Measurements from ENCODE around the gene MARVELD1. TPM values are rescaled to one million over a fixed set of nuclear protein-coding genes. Genes with fewer than 3 reads are reported as not detected.

MARVELD1 gene
- total and polyA plus RNA-seq, 3 experiments from 2014 or later, result 0.15 to 4.7 (median 4.3) TPM

DNA sequence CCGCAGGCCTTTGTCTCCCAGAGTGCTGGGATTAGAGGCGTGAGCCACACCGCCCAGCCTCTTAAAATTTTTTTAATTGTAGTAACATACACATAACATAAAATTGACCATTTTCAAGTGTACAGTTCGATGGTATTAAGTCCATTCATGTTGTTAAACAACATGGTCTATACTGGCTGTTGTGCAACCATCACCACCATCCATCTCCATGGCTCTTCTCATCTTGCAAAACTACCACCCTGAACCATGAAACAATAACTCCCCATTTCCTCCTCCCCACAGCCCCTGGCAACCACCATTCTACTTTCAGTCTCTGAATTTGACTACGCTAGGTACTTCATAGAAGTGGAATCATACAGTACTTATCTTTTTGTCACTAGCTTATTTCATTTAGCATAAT lies 15.5 kb downstream of the MARVELD1 start:
- ChIA-PET CTCF (interaction anchor here (9.1 to 9.6 kb wide), 2 partner anchors 21 to 52 kb away, joined by 119 to 199 read pairs; partner anchors contain the start of gene MARVELD1), POLR2A (interaction anchor here (0.6 kb wide), 1 partner anchor 158 kb away, joined by 3 read pairs; no protein-coding TSS in a partner anchor)
- no peak for DNase-seq
- no peaks in the 10 kb centered on the region for H3K36me3 Mint-ChIP-seq
- Histone ChIP-seq H3K4me1 (ENCODE audit: insufficient read depth, low read length) (no peaks in the 10 kb centered on the region), H3K4me3 (ENCODE audit: low read length) (no peak overlapping the region), H3K27ac (ENCODE audit: low read depth, low read length) (no peak overlapping the region), H3K36me3 (ENCODE audit: insufficient read depth, low read length) (no peaks in the 10 kb centered on the region), H3K27me3 (ENCODE audit: insufficient read depth, low read length, poor library complexity, severe bottlenecking) (no peaks in the 10 kb centered on the region), H3K9me3 (ENCODE audit: low read length) (no peaks in the 10 kb centered on the region)
- H3K9me3 Mint-ChIP-seq, result no peaks in the 10 kb centered on the region
- peak overlapping the region in 2 of 8 donors; percentile 19 to 39 for H3K27ac Mint-ChIP-seq
- H3K4me3 Mint-ChIP-seq, result no peak overlapping the region
- peaks cover 5 to 40% of the 10 kb centered on the region in 2 donors for H3K27me3 Mint-ChIP-seq
- no peaks in the 10 kb centered on the region for H3K4me1 Mint-ChIP-seq

DNA sequence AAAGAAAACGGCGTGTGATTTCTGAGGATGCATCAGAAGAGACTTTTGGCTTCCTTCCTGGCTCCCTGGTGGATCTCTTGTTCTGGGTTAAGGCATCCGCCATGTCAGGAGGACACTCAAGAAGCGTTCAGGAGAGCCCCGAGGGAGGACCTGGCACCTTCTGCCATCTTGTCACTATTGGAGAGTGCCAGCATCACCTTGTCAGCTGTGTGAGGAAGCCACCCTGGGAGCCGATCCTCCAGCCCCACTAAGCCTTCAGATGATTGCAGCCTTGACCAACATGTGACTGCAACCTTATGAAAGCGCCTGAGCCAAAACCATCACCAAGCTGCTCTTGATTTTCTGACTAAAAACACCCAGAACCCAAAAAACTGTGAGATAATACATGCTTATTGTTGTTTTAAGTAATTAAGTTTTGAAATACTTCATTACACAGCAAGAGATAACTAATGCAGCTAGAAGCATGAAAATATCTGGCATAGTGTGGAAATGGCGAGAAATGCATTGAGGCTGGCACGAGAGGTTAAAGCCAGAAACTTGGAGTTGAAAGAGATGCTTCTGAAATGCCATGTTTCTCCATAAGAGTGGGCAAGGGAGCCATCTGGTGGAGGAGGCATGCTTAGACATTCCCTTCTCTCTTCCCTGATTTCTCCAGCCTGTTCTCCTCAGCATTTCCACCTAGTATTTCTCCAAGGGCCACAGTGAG lies 18.0 kb downstream of the MARVELD1 start:
- Histone ChIP-seq H3K9me3 (ENCODE audit: low read length) (no peaks in the 10 kb centered on the region), H3K4me3 (ENCODE audit: low read length) (no peak overlapping the region), H3K4me1 (ENCODE audit: insufficient read depth, low read length) (peaks cover 2% of the 10 kb centered on the region), H3K27ac (ENCODE audit: low read depth, low read length) (no peak overlapping the region), H3K27me3 (ENCODE audit: insufficient read depth, low read length, poor library complexity, severe bottlenecking) (no peaks in the 10 kb centered on the region), H3K36me3 (ENCODE audit: insufficient read depth, low read length) (no peaks in the 10 kb centered on the region)
- ChIA-PET CTCF (interaction anchor here (0.6 to 9.6 kb wide), 10 partner anchors 8 to 160 kb away, joined by 3 to 199 read pairs (median 6); partner anchors contain the start of genes ANKRD2, AVPI1 and MARVELD1), POLR2A (no interaction called here)
- peak; percentile 32 to 61 (median 50) for DNase-seq
- Mint-ChIP-seq H3K27me3 (peaks cover 3 to 22% of the 10 kb centered on the region in 2 donors), H3K4me1 (peaks cover 6 to 9% (median 9%) of the 10 kb centered on the region in 3 donors), H3K36me3 (no peaks in the 10 kb centered on the region), H3K27ac (no peak overlapping the region), H3K4me3 (peak overlapping the region in 1 of 7 donors; percentile 16), H3K9me3 (no peaks in the 10 kb centered on the region)

DNA sequence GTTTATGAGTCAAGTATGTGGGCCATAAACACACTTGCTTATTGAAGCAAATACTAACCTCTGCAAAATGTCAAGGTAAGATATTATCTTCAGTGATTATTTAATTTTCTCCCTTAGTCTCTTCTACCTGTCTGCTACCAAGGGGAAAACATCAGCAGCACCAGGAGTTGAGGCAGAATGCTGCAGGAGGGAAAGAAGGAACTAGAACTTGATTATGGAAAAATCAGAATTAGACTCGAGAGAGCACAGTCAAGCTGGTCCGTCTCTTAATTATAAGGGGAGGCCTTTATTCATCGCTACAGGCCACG lies 18.5 kb downstream of the MARVELD1 start:
- DNase-seq, result no peak
- H3K27ac ChIP-seq (ENCODE audit: low read depth, low read length), result no peak overlapping the region
- Mint-ChIP-seq H3K4me3 (peak overlapping the region in 1 of 7 donors; percentile 16), H3K36me3 (peaks cover 0 to 3% (median 0%) of the 10 kb centered on the region in 3 donors), H3K27ac (no peak overlapping the region), H3K4me1 (peaks cover 12 to 15% (median 13%) of the 10 kb centered on the region in 3 donors), H3K9me3 (no peaks in the 10 kb centered on the region), H3K27me3 (peaks cover 3 to 17% of the 10 kb centered on the region in 2 donors)
- POLR2A ChIA-PET, result no interaction called here
- H3K9me3 ChIP-seq (ENCODE audit: low read length), result no peaks in the 10 kb centered on the region
- peaks cover 5% of the 10 kb centered on the region for H3K4me1 ChIP-seq (ENCODE audit: insufficient read depth, low read length)
- CTCF ChIA-PET, result interaction anchor here (0.6 to 9.6 kb wide), 11 partner anchors 9 to 160 kb away, joined by 3 to 199 read pairs (median 5); partner anchors contain the start of genes ANKRD2, AVPI1 and MARVELD1
- H3K4me3 ChIP-seq (ENCODE audit: low read length), result no peak overlapping the region
- no peaks in the 10 kb centered on the region for H3K36me3 ChIP-seq (ENCODE audit: insufficient read depth, low read length)
- no peaks in the 10 kb centered on the region for H3K27me3 ChIP-seq (ENCODE audit: insufficient read depth, low read length, poor library complexity, severe bottlenecking)

DNA sequence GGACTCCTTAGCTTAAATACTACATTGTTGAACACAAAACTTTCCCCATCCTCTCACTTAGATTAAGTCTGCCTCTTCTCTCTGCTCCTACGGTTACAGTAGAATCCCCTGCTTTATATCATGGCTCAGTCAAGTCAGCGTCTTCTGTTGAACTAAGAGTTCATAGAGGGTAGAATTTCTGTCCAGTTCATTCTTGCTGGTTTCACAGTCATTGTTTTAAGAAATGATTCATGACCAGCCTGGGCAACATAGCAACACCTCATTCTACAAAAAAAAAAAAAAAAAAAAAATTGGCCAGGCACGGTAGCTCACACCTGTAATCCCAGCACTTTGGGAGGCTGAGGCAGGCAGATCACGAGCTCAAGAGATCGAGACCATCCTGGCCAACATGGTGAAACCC lies 19.7 kb downstream of the MARVELD1 start:
- Mint-ChIP-seq H3K36me3 (peaks cover 0 to 15% (median 0%) of the 10 kb centered on the region in 3 donors), H3K9me3 (no peaks in the 10 kb centered on the region), H3K27me3 (peaks cover 6 to 13% of the 10 kb centered on the region in 2 donors), H3K27ac (no peak overlapping the region), H3K4me1 (peaks cover 21 to 24% (median 21%) of the 10 kb centered on the region in 3 donors), H3K4me3 (no peak overlapping the region)
- CTCF ChIA-PET, result interaction anchor here (1.2 to 9.6 kb wide), 6 partner anchors 16 to 86 kb away, joined by 4 to 199 read pairs (median 16); partner anchors contain the start of genes AVPI1 and MARVELD1
- peaks cover 12% of the 10 kb centered on the region for H3K4me1 ChIP-seq (ENCODE audit: insufficient read depth, low read length)
- no peak for DNase-seq
- no peaks in the 10 kb centered on the region for H3K36me3 ChIP-seq (ENCODE audit: insufficient read depth, low read length)
- no peak overlapping the region for H3K27ac ChIP-seq (ENCODE audit: low read depth, low read length)
- POLR2A ChIA-PET, result interaction anchor here (0.6 kb wide), 1 partner anchor 38 kb away, joined by 3 read pairs; no protein-coding TSS in a partner anchor
- no peak overlapping the region for H3K4me3 ChIP-seq (ENCODE audit: low read length)
- H3K27me3 ChIP-seq (ENCODE audit: insufficient read depth, low read length, poor library complexity, severe bottlenecking), result no peaks in the 10 kb centered on the region
- H3K9me3 ChIP-seq (ENCODE audit: low read length), result no peaks in the 10 kb centered on the region

DNA sequence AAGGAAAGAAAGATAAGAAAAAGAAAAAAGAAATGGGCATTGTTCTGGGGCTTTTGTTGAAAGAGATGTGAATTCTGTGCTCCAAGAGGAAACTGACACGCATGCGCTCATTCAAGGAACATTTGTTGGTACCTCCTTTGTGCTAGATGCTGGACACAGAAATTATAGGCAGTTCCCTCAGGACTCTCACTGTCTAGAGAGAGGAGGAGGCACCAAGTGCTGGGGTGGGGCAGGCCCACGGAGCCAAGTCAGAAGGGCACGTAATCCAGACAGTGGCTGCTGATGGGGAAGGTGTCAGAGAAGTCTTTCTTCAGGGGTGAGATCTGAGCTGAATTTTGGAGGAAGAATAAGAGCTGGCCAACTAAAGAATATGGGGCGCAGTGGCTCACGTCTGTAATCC lies 20.5 kb downstream of the MARVELD1 start:
- Histone ChIP-seq H3K9me3 (ENCODE audit: low read length) (no peaks in the 10 kb centered on the region), H3K4me1 (ENCODE audit: insufficient read depth, low read length) (peaks cover 18% of the 10 kb centered on the region), H3K4me3 (ENCODE audit: low read length) (no peak overlapping the region), H3K36me3 (ENCODE audit: insufficient read depth, low read length) (no peaks in the 10 kb centered on the region), H3K27ac (ENCODE audit: low read depth, low read length) (no peak overlapping the region), H3K27me3 (ENCODE audit: insufficient read depth, low read length, poor library complexity, severe bottlenecking) (no peaks in the 10 kb centered on the region)
- CTCF ChIA-PET, result interaction anchor here (1.1 to 9.6 kb wide), 5 partner anchors 16 to 135 kb away, joined by 3 to 199 read pairs (median 5); partner anchors contain the start of gene MARVELD1
- POLR2A ChIA-PET, result interaction anchor here (0.6 kb wide), 1 partner anchor 39 kb away, joined by 3 read pairs; no protein-coding TSS in a partner anchor
- H3K36me3 Mint-ChIP-seq, result peaks cover 0 to 18% (median 0%) of the 10 kb centered on the region in 3 donors
- H3K27ac Mint-ChIP-seq, result peak overlapping the region in 2 of 8 donors; percentile 6 to 33
- H3K27me3 Mint-ChIP-seq, result peaks cover 6 to 11% of the 10 kb centered on the region in 2 donors
- H3K9me3 Mint-ChIP-seq, result no peaks in the 10 kb centered on the region
- peaks cover 26 to 30% (median 27%) of the 10 kb centered on the region in 3 donors for H3K4me1 Mint-ChIP-seq
- peak overlapping the region in 1 of 7 donors; percentile 18 for H3K4me3 Mint-ChIP-seq
- no peak for DNase-seq

DNA sequence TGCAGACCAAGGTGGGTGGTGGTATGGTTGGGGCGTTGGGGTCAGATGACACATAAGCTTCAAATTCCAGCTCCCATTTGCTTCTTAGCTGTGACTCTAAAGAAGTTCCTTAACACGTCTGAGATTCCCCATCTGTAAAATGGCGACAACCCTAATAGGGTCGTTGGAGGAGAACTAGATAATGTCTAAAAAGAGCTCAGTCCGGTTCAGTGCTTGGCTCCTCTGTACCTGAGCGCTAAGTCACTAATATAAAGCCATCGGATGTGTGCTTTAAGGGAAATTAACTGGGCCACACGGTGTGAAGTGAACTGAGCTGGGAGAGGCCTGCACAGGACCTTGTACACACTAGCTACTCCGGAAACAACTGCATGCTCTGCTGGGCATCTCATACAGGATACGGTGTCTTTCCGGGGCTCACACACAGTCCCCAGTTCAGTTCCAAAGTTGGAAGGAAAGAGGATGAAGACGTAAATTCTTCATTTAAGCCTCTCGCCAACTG lies 22.9 kb downstream of the MARVELD1 start:
- Histone ChIP-seq H3K27me3 (ENCODE audit: insufficient read depth, low read length, poor library complexity, severe bottlenecking) (no peaks in the 10 kb centered on the region), H3K36me3 (ENCODE audit: insufficient read depth, low read length) (no peaks in the 10 kb centered on the region), H3K4me1 (ENCODE audit: insufficient read depth, low read length) (peaks cover 31% of the 10 kb centered on the region), H3K27ac (ENCODE audit: low read depth, low read length) (peak overlapping the region; percentile 92), H3K4me3 (ENCODE audit: low read length) (peak overlapping the region; percentile 96), H3K9me3 (ENCODE audit: low read length) (no peaks in the 10 kb centered on the region)
- CTCF ChIA-PET, result interaction anchor here (0.8 to 9.6 kb wide), 8 partner anchors 19 to 133 kb away, joined by 3 to 199 read pairs (median 5); partner anchors contain the start of genes AVPI1 and MARVELD1
- Mint-ChIP-seq H3K36me3 (peaks cover 0 to 40% (median 6%) of the 10 kb centered on the region in 3 donors), H3K27me3 (peaks cover 0 to 2% of the 10 kb centered on the region in 2 donors), H3K27ac (peak overlapping the region; percentile 90 to 99 (median 98)), H3K9me3 (no peaks in the 10 kb centered on the region), H3K4me1 (peaks cover 48 to 53% (median 50%) of the 10 kb centered on the region in 3 donors), H3K4me3 (peak overlapping the region; percentile 93 to 98 (median 96))
- POLR2A ChIA-PET, result interaction anchor here (0.6 to 2.6 kb wide), 9 partner anchors 20 to 403 kb away, joined by 3 to 20 read pairs (median 3); partner anchors contain the start of genes AVPI1 and MARVELD1
- DNase-seq, result no peak

DNA sequence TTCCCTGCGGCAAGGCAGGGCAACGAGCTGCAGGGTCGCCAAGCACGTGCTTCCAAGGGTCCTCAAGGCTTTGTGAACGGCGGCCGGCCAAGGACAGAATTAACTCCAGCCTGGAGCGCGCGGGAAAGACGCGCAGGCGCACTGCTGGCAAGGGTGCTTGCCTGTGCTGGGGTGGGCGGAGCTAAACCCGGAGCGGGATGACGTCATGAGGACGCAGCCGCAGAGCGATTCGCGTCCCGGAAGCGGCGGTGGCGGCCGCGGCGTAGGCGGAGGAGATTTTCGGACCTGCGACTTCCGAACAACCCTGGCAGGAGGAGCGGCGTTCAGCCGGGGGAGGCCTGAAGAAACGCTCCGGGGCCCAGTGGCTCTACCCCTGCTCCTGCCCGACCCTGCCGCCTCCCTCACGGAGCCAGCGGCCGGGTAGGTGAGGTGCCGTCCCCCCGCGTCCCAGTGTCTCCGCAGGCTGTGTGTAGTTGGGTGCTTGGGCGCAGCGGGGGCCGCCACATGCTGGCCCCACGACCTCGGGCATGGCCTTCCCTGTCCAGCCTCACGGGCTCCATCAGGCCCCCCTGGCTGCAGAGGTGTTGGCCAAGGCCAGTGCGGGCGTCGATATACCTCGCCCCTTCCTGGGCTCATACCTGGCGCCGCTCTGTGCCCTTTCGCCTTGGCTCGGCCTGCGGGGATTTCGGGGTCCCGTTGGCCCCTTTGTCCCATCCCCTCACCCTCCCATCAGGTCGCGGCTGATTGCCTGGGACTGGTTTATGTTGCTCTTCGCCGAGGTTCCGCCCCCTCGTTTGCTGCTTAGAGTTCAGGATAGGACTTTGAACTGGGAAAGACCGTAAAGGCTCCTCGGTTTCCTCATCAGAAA lies 23.6 kb downstream of the MARVELD1 start, which contains the start of gene ZFYVE27:
TSS of gene ZFYVE27 (plus strand) at position 227 of the 868 bp plus-strand sequence. CDS start 1,350 bp downstream, outside the sequence.
- Mint-ChIP-seq H3K9me3 (no peaks in the 10 kb centered on the region), H3K27ac (peak within 1 kb of the TSS; percentile 90 to 99 (median 98)), H3K36me3 (peaks cover 2 to 47% (median 6%) of the 10 kb centered on the region in 3 donors), H3K27me3 (peaks cover 0 to 2% of the 10 kb centered on the region in 2 donors), H3K4me3 (peak within 1 kb of the TSS; percentile 93 to 98 (median 96)), H3K4me1 (peaks cover 50 to 58% (median 57%) of the 10 kb centered on the region in 3 donors)
- H3K9me3 ChIP-seq (ENCODE audit: low read length), result no peaks in the 10 kb centered on the region
- peaks cover 31% of the 10 kb centered on the region for H3K4me1 ChIP-seq (ENCODE audit: insufficient read depth, low read length)
- H3K27me3 ChIP-seq (ENCODE audit: insufficient read depth, low read length, poor library complexity, severe bottlenecking), result no peaks in the 10 kb centered on the region
- ChIA-PET CTCF (interaction anchor here (0.8 to 9.6 kb wide), 7 partner anchors 20 to 132 kb away, joined by 3 to 199 read pairs (median 5); partner anchors contain the start of genes AVPI1 and MARVELD1), POLR2A (interaction anchor here (0.6 to 2.6 kb wide), 9 partner anchors 21 to 404 kb away, joined by 3 to 20 read pairs (median 3); partner anchors contain the start of genes AVPI1 and MARVELD1)
- H3K4me3 ChIP-seq (ENCODE audit: low read length), result peak within 1 kb of the TSS; percentile 96
- peak within 1 kb of the TSS; percentile 92 for H3K27ac ChIP-seq (ENCODE audit: low read depth, low read length)
- no peaks in the 10 kb centered on the region for H3K36me3 ChIP-seq (ENCODE audit: insufficient read depth, low read length)
- peak; percentile 91 to 97 (median 94) for DNase-seq
